Neutrophil (primary cell): ENCODE measurements around the gene PROM1.

Source experiments
- H3K27ac ChIP-seq: fragments of 200-600 bp; sonication (generic); 2 replicates; pipeline ENCODE4 v1.5.1; 2016; ENCODE audit warnings: mild to moderate bottlenecking, moderate library complexity
- H3K27me3 ChIP-seq: fragments of 200-600 bp; sonication (generic); 2 replicates; pipeline ENCODE4 v1.6.0; 2016; ENCODE audit warnings: mild to moderate bottlenecking
- H3K36me3 ChIP-seq: fragments of 200-600 bp; sonication (generic); 2 replicates; pipeline ENCODE4 v1.5.1; 2017
- H3K4me1 ChIP-seq, 2 experiments: fragments of 200-600 bp in 1 of 2; sonication (generic) in 1 of 2; 1 replicate in 1 of 2; 2 replicates in 1 of 2; pipeline versions ENCODE4 v1.5.1 to v1.6.1; 2013 to 2016; ENCODE audit warnings: low read depth in 1 of 2, low read length in 1 of 2, mild to moderate bottlenecking in 1 of 2, moderate library complexity in 1 of 2; ENCODE audit not compliant: control insufficient read depth in 1 of 2, insufficient read depth in 1 of 2
- H3K4me3 ChIP-seq, 2 experiments: fragments of 200-600 bp in 1 of 2; sonication (generic) in 1 of 2; 1 replicate in 1 of 2; 2 replicates in 1 of 2; pipeline ENCODE4 v1.5.1; 2013 to 2016; ENCODE audit warnings: low read depth in 1 of 2, low read length in 1 of 2, mild to moderate bottlenecking in 1 of 2, moderate library complexity in 1 of 2
- H3K9me3 ChIP-seq: fragments of 200-600 bp; sonication (generic); 2 replicates; pipeline ENCODE4 v1.5.1; 2016
- CTCF ChIP-seq: fragments of 200-600 bp; sonication (generic); IDR thresholded peaks from 2 replicates; pipeline ENCODE4 v1.5.1; 2016; ENCODE audit warnings: antibody characterized with exemption

Gene PROM1

GRCh38 chr4:16005676-16006075, 78.1 kb downstream of the PROM1 start:
- TF ChIP-seq CTCF = no peak
- no peaks in the 10 kb centered on the region for H3K9me3 ChIP-seq
- H3K4me3 ChIP-seq = no peak overlapping the region
- peaks cover 0 to 5% of the 10 kb centered on the region in 2 experiments for H3K4me1 ChIP-seq
- H3K27ac ChIP-seq = no peak overlapping the region
- H3K36me3 ChIP-seq = no peaks in the 10 kb centered on the region
- H3K27me3 ChIP-seq = no peaks in the 10 kb centered on the region

- H3K27ac ChIP-seq = no peak overlapping the region
- no peaks in the 10 kb centered on the region for H3K27me3 ChIP-seq
- peak; percentile 77 for TF ChIP-seq CTCF
- H3K4me3 ChIP-seq = no peak overlapping the region
- peaks cover 0 to 5% of the 10 kb centered on the region in 2 experiments for H3K4me1 ChIP-seq
- H3K9me3 ChIP-seq = no peaks in the 10 kb centered on the region
- H3K36me3 ChIP-seq = no peaks in the 10 kb centered on the region
Observed at GRCh38 chr4:16001484-16001858, 82.4 kb downstream of the PROM1 start.

GRCh38 chr4:16000708-16001483, 82.9 kb downstream of the PROM1 start:
- H3K9me3 ChIP-seq = no peaks in the 10 kb centered on the region
- peaks cover 0 to 5% of the 10 kb centered on the region in 2 experiments for H3K4me1 ChIP-seq
- H3K27me3 ChIP-seq = no peaks in the 10 kb centered on the region
- no peak overlapping the region for H3K27ac ChIP-seq
- no peak overlapping the region for H3K4me3 ChIP-seq
- TF ChIP-seq CTCF = no peak
- no peaks in the 10 kb centered on the region for H3K36me3 ChIP-seq

GRCh38 chr4:15996773-15997172, 87.0 kb downstream of the PROM1 start:
- no peaks in the 10 kb centered on the region for H3K36me3 ChIP-seq
- H3K27me3 ChIP-seq = no peaks in the 10 kb centered on the region
- H3K9me3 ChIP-seq = no peaks in the 10 kb centered on the region
- no peak overlapping the region for H3K4me3 ChIP-seq
- TF ChIP-seq CTCF = no peak
- H3K27ac ChIP-seq = no peak overlapping the region
- H3K4me1 ChIP-seq = peaks cover 4 to 11% of the 10 kb centered on the region in 2 experiments

GRCh38 chr4:15995826-15996225, 88.0 kb downstream of the PROM1 start:
- Histone ChIP-seq H3K27ac (no peak overlapping the region), H3K4me1 (peaks cover 4 to 5% of the 10 kb centered on the region in 2 experiments), H3K9me3 (no peaks in the 10 kb centered on the region), H3K36me3 (no peaks in the 10 kb centered on the region), H3K27me3 (no peaks in the 10 kb centered on the region), H3K4me3 (no peak overlapping the region)
- no peak for TF ChIP-seq CTCF
